Activated naive CD4-positive, alpha-beta T cell treated with anti-CD3 and anti-CD28 coated beads, Interleukin-2, amount 50 U/mL, for 24 hours (primary cell): ENCODE measurements around the gene NMNAT3.
A peak's percentile ranks its signal among the peaks of the same experiment; 100 is the strongest.

ENCODE experiments used
- H3K27ac Mint-ChIP-seq: one replicate; pipeline ENCODE4 v1.8.0; 2021; ENCODE audit warnings: mild to moderate bottlenecking, mixed read lengths
- H3K27me3 Mint-ChIP-seq: one replicate; pipeline ENCODE4 v1.8.0; 2021; ENCODE audit warnings: mixed read lengths
- H3K36me3 Mint-ChIP-seq: one replicate; pipeline ENCODE4 v1.8.0; 2021; ENCODE audit warnings: mixed read lengths
- H3K4me1 Mint-ChIP-seq: one replicate; pipeline ENCODE4 v1.8.0; 2021; ENCODE audit warnings: mixed read lengths
- H3K4me3 Mint-ChIP-seq: one replicate; pipeline ENCODE4 v1.8.0; 2021; ENCODE audit warnings: mild to moderate bottlenecking, mixed read lengths
- H3K9me3 Mint-ChIP-seq: one replicate; pipeline ENCODE4 v1.8.0; 2021; ENCODE audit warnings: mixed read lengths

Gene NMNAT3

GRCh38 chr3:139687431-139687830, 9.7 kb upstream of the NMNAT3 start:
- Mint-ChIP-seq H3K9me3 (no peaks in the 10 kb centered on the region), H3K36me3 (no peaks in the 10 kb centered on the region), H3K4me3 (no peak overlapping the region), H3K27ac (no peak overlapping the region), H3K27me3 (peaks cover 8% of the 10 kb centered on the region), H3K4me1 (no peaks in the 10 kb centered on the region)

GRCh38 chr3:139686624-139687023, 8.9 kb upstream of the NMNAT3 start:
- Mint-ChIP-seq H3K36me3 (no peaks in the 10 kb centered on the region), H3K4me3 (no peak overlapping the region), H3K4me1 (no peaks in the 10 kb centered on the region), H3K9me3 (no peaks in the 10 kb centered on the region), H3K27me3 (peaks cover 5% of the 10 kb centered on the region), H3K27ac (no peak overlapping the region)

- Mint-ChIP-seq H3K36me3 (no peaks in the 10 kb centered on the region), H3K27ac (no peak overlapping the region), H3K9me3 (no peaks in the 10 kb centered on the region), H3K27me3 (peaks cover 5% of the 10 kb centered on the region), H3K4me1 (no peaks in the 10 kb centered on the region), H3K4me3 (no peak overlapping the region)
Measured at GRCh38 chr3:139686206-139686605, 8.4 kb upstream of the NMNAT3 start.

GRCh38 chr3:139679220-139679775, 1.5 kb upstream of the NMNAT3 start:
- Mint-ChIP-seq H3K27ac (no peak overlapping the region), H3K4me3 (no peak overlapping the region), H3K36me3 (no peaks in the 10 kb centered on the region), H3K27me3 (no peaks in the 10 kb centered on the region), H3K4me1 (peaks cover 9% of the 10 kb centered on the region), H3K9me3 (no peaks in the 10 kb centered on the region)

- H3K4me3 Mint-ChIP-seq: peak overlapping the region; percentile 83
- H3K36me3 Mint-ChIP-seq: no peaks in the 10 kb centered on the region
- peaks cover 9% of the 10 kb centered on the region for H3K4me1 Mint-ChIP-seq
- no peaks in the 10 kb centered on the region for H3K9me3 Mint-ChIP-seq
- H3K27ac Mint-ChIP-seq: no peak overlapping the region
- H3K27me3 Mint-ChIP-seq: no peaks in the 10 kb centered on the region
Measured at GRCh38 chr3:139676632-139677387, 962 bp downstream of the NMNAT3 start.

- Mint-ChIP-seq H3K4me1 (peaks cover 9% of the 10 kb centered on the region), H3K4me3 (peak overlapping the region; percentile 83), H3K36me3 (no peaks in the 10 kb centered on the region), H3K27ac (no peak overlapping the region), H3K27me3 (no peaks in the 10 kb centered on the region), H3K9me3 (no peaks in the 10 kb centered on the region)
Measured at GRCh38 chr3:139676108-139676507, 1.7 kb downstream of the NMNAT3 start.

- Mint-ChIP-seq H3K36me3 (no peaks in the 10 kb centered on the region), H3K27me3 (no peaks in the 10 kb centered on the region), H3K9me3 (no peaks in the 10 kb centered on the region), H3K4me3 (no peak overlapping the region), H3K4me1 (peaks cover 9% of the 10 kb centered on the region), H3K27ac (no peak overlapping the region)
Measured at GRCh38 chr3:139675327-139675726, 2.4 kb downstream of the NMNAT3 start.

- Mint-ChIP-seq H3K27me3 (no peaks in the 10 kb centered on the region), H3K27ac (no peak overlapping the region), H3K9me3 (no peaks in the 10 kb centered on the region), H3K36me3 (no peaks in the 10 kb centered on the region), H3K4me3 (no peak overlapping the region), H3K4me1 (peaks cover 9% of the 10 kb centered on the region)
Measured at GRCh38 chr3:139674571-139675260, 3.1 kb downstream of the NMNAT3 start.

- H3K9me3 Mint-ChIP-seq: no peaks in the 10 kb centered on the region
- H3K4me3 Mint-ChIP-seq: no peak overlapping the region
Measured at GRCh38 chr3:139672884-139673283, 4.9 kb downstream of the NMNAT3 start.

GRCh38 chr3:139671863-139672646, 5.7 kb downstream of the NMNAT3 start:
- no peaks in the 10 kb centered on the region for H3K27me3 Mint-ChIP-seq
- H3K27ac Mint-ChIP-seq: no peak overlapping the region
- peaks cover 4% of the 10 kb centered on the region for H3K4me1 Mint-ChIP-seq
- no peak overlapping the region for H3K4me3 Mint-ChIP-seq
- H3K36me3 Mint-ChIP-seq: peaks cover 4% of the 10 kb centered on the region
- H3K9me3 Mint-ChIP-seq: no peaks in the 10 kb centered on the region

More at GRCh38 chr3:139672884-139673283, 4.9 kb downstream of the NMNAT3 start:
- H3K27me3 Mint-ChIP-seq: no peaks in the 10 kb centered on the region
- H3K36me3 Mint-ChIP-seq: peaks cover under 1% of the 10 kb centered on the region
- peaks cover 6% of the 10 kb centered on the region for H3K4me1 Mint-ChIP-seq
- no peak overlapping the region for H3K27ac Mint-ChIP-seq

GRCh38 chr3:139671107-139671506, 6.7 kb downstream of the NMNAT3 start:
- no peak overlapping the region for H3K4me3 Mint-ChIP-seq
- no peaks in the 10 kb centered on the region for H3K4me1 Mint-ChIP-seq
- peaks cover 7% of the 10 kb centered on the region for H3K36me3 Mint-ChIP-seq
- no peaks in the 10 kb centered on the region for H3K27me3 Mint-ChIP-seq
- no peaks in the 10 kb centered on the region for H3K9me3 Mint-ChIP-seq
- H3K27ac Mint-ChIP-seq: no peak overlapping the region

GRCh38 chr3:139670196-139670595, 7.6 kb downstream of the NMNAT3 start:
- Mint-ChIP-seq H3K9me3 (no peaks in the 10 kb centered on the region), H3K4me3 (no peak overlapping the region), H3K36me3 (peaks cover 9% of the 10 kb centered on the region), H3K27me3 (no peaks in the 10 kb centered on the region), H3K27ac (no peak overlapping the region), H3K4me1 (no peaks in the 10 kb centered on the region)

- H3K9me3 Mint-ChIP-seq: no peaks in the 10 kb centered on the region
- peaks cover 9% of the 10 kb centered on the region for H3K36me3 Mint-ChIP-seq
- no peak overlapping the region for H3K4me3 Mint-ChIP-seq
- no peaks in the 10 kb centered on the region for H3K4me1 Mint-ChIP-seq
- H3K27ac Mint-ChIP-seq: no peak overlapping the region
- no peaks in the 10 kb centered on the region for H3K27me3 Mint-ChIP-seq
Measured at GRCh38 chr3:139668332-139668731, 9.4 kb downstream of the NMNAT3 start.

GRCh38 chr3:139664958-139665357, 12.8 kb downstream of the NMNAT3 start:
- Mint-ChIP-seq H3K27ac (no peak overlapping the region), H3K27me3 (no peaks in the 10 kb centered on the region), H3K4me1 (no peaks in the 10 kb centered on the region), H3K36me3 (peaks cover 15% of the 10 kb centered on the region), H3K9me3 (no peaks in the 10 kb centered on the region), H3K4me3 (no peak overlapping the region)

- Mint-ChIP-seq H3K36me3 (peaks cover 9% of the 10 kb centered on the region), H3K27me3 (no peaks in the 10 kb centered on the region), H3K4me3 (no peak overlapping the region), H3K4me1 (no peaks in the 10 kb centered on the region), H3K27ac (no peak overlapping the region), H3K9me3 (no peaks in the 10 kb centered on the region)
Measured at GRCh38 chr3:139660269-139660668, 17.5 kb downstream of the NMNAT3 start.
